Thymus (tissue), 11 donors: Measurements from ENCODE around the gene CAPS. TPM values are rescaled to one million over a fixed set of nuclear protein-coding genes. Genes with fewer than 3 reads are reported as not detected.
A peak's percentile ranks its signal among the peaks of the same experiment; 100 is the strongest.

Experiments used
- DNase-seq, 9 donors: peaks; one replicate each; pipeline ENCODE4 v3.0.0-alpha.2; 2013; ENCODE audit warnings: low spot score in 9 of 9, low read depth in 6 of 9, missing footprints in 1 of 9
- H3K27ac ChIP-seq, 2 donors: one replicate each; pipeline ENCODE4 v1.5.1; 2013; ENCODE audit warnings: control low read depth in 1 of 2, low read depth in 1 of 2, low read length in 1 of 2, mild to moderate bottlenecking in 1 of 2, moderate library complexity in 1 of 2
- H3K27me3 ChIP-seq, 2 donors: one replicate each; pipeline ENCODE4 v1.5.1; 2013; ENCODE audit warnings: low read length in 1 of 2; ENCODE audit not compliant: control insufficient read depth in 2 of 2, insufficient read depth in 1 of 2
- H3K36me3 ChIP-seq, 2 donors: one replicate each; pipeline ENCODE4 v1.5.1; 2013; ENCODE audit warnings: low read length in 1 of 2, mild to moderate bottlenecking in 1 of 2, moderate library complexity in 1 of 2; ENCODE audit not compliant: control insufficient read depth in 2 of 2, insufficient read depth in 2 of 2
- H3K4me1 ChIP-seq, 2 donors: one replicate each; pipeline ENCODE4 v1.5.1; 2013; ENCODE audit warnings: low read length in 2 of 2; ENCODE audit not compliant: control insufficient read depth in 2 of 2, insufficient read depth in 2 of 2
- H3K4me3 ChIP-seq, 2 donors: one replicate each; pipeline ENCODE4 v1.5.1; 2013; ENCODE audit warnings: low read length in 2 of 2, control low read depth in 1 of 2, mild to moderate bottlenecking in 1 of 2
- H3K9me3 ChIP-seq, 2 donors: one replicate each; pipeline ENCODE4 v1.5.1; 2013; ENCODE audit warnings: low read length in 1 of 2, mild to moderate bottlenecking in 1 of 2; ENCODE audit not compliant: control insufficient read depth in 2 of 2, insufficient read depth in 1 of 2
- WGBS: extraction: QIAGEN DNeasy Blood & Tissue Kit; methylation state at CpG from one replicate; pipeline ENCODE4 v1.1.7; 2013; 5-methylcytosine and 5-hydroxymethylcytosine counted together
- polyA plus RNA-seq: library from polyadenylated mRNA; stranded (reverse); fragments of 200-250 nt; gene quantifications from one replicate; pipeline ENCODE4 v1.2.3, GENCODE V29; 2013
- total RNA-seq: library from RNA; stranded (reverse); fragments of 120-200 nt; gene quantifications from one replicate; pipeline ENCODE4 v1.2.4, GENCODE V29; 2013
- donor health status: healthy.

CAPS gene
- total and polyA plus RNA-seq, 2 donors: 6.5 to 70.4 TPM

DNA sequence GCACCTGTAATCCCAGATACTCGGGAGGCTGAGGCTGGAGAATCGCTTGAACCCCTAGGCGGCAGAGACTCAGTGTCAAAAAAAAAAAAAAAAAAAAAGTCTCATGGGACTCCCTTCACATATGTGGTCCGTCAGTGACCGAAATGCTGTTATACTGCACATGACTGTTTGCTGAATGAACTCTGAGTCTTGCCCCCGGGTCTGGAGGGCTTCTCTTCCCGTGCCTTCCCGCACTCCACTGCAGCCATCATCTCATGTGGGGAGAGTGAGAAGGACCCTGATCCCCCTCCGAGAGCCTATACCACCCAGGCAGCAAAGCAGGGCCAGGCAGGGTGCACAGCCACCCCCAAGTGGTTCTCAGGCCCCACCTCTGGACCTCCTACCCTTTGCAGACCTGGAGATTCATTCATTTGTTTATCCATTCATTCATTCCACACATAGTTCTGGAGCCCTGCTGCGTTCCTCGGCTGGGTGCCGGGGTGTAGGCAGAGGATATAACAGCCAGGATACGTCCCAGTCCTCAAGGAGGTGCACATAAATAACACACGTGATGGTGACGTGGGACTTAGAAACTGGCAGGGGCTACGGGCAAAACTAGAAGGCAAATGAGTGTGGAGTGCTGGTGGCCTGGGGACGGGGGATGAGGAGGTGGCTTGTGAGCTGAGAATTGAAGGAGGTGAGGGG, 24.6 kb upstream of the CAPS start:
- DNase-seq: no peak
- Histone ChIP-seq H3K4me1 (peaks cover 0 to 7% of the 10 kb centered on the region in 2 donors), H3K27me3 (peaks cover 0 to 32% of the 10 kb centered on the region in 2 donors), H3K4me3 (no peak overlapping the region), H3K36me3 (peaks cover 0 to 3% of the 10 kb centered on the region in 2 donors), H3K27ac (no peak overlapping the region), H3K9me3 (peaks cover 0 to 4% of the 10 kb centered on the region in 2 donors)
- WGBS: 75% methylated on average over 17 of the region's 17 CpGs

DNA sequence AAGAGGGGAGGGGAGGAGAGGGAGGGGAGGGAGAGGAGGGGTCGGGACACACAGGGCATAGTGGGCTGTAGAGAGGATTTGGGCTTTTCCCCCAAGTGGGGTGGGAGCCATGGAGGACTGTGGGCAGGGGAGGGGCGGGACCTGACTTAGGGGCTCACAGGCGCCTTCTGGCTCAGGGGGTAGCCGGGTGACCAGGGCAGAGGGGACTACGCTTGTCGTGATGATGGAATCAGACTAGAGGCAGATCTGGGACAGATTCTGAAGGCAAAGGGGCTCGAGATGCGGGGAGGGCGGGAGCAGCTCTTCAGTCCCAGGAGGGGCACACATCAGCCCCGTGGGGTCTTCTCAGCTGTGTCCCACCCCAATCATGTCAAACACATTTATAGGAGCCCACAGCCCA, 24.0 kb upstream of the CAPS start:
- WGBS: 68% methylated on average over 10 of the region's 10 CpGs
- Histone ChIP-seq H3K27ac (no peak overlapping the region), H3K4me3 (no peak overlapping the region), H3K4me1 (peaks cover 0 to 9% of the 10 kb centered on the region in 2 donors), H3K9me3 (peaks cover 0 to 4% of the 10 kb centered on the region in 2 donors), H3K36me3 (peaks cover 5 to 9% of the 10 kb centered on the region in 2 donors), H3K27me3 (peaks cover 0 to 32% of the 10 kb centered on the region in 2 donors)
- no peak for DNase-seq

DNA sequence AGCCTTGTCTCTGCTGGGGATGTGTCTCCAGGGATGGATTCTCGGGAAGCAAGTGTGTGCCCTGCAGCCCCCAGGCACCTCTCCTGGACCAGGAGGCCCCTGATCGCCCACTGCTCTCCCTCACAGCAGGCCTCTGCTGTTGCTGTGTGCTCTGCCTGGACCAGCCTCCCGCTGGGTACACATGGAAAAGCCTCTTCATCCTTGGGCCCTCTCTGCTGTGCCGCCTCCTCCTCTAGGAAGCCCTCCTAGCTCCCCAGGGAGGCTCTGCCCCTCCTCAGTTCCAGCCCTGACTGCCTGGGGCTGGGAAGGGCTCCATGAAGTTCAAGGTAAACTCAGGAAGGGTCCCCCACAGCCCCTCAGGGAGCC, 22.5 kb upstream of the CAPS start:
- no peak overlapping the region for H3K27ac ChIP-seq
- H3K9me3 ChIP-seq: peaks cover 0 to 4% of the 10 kb centered on the region in 2 donors
- 70% methylated on average over 4 of the region's 4 CpGs for WGBS
- no peak for DNase-seq
- H3K27me3 ChIP-seq: peaks cover 0 to 30% of the 10 kb centered on the region in 2 donors
- peaks cover 16 to 24% of the 10 kb centered on the region in 2 donors for H3K36me3 ChIP-seq
- peaks cover 0 to 9% of the 10 kb centered on the region in 2 donors for H3K4me1 ChIP-seq
- H3K4me3 ChIP-seq: no peak overlapping the region

DNA sequence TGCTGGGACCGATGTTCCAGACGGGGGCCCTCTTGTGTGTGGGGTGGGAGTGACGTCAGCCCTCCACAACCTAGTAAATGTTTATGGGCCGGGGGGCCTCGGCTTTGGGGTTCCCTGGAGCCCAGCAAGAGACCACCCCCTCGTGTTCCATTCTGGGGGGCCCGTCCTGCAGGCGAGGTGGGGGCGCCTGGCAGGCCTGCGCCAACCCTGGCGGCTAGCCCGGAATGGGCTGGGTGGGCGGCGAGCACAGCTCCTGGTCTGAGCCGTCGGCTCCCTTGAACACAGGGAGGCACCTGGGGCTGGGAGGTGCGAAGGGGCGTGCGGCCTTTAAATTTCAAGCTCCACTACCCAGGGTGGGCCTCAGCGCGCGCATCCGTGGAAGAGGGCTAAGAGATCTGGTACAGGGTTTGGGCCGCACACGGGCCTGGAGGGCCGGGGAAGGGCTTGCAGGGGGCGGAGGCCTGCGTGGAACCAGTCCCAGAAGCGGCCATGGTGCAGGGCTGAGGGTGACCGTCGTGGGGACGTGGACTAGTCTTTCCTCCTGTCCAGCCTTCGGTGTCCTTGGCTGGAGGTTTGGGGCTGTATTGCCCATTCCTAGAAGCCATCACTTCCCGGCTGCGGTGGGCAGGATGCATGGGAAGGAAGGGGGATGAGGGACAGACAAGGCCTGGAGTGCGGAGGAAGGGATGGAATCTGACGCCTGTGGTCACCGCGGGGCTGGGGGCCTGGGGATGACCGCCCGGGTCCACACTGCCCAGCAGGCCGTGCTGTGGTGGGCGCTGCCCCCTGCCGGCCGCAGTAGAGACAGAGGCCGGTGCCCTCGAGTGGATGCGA, 21.9 kb upstream of the CAPS start:
- peaks cover 0 to 30% of the 10 kb centered on the region in 2 donors for H3K27me3 ChIP-seq
- peaks cover 21 to 30% of the 10 kb centered on the region in 2 donors for H3K36me3 ChIP-seq
- H3K4me3 ChIP-seq: no peak overlapping the region
- no peak overlapping the region for H3K27ac ChIP-seq
- peaks cover 0 to 4% of the 10 kb centered on the region in 2 donors for H3K9me3 ChIP-seq
- WGBS: 22% methylated on average over 48 of the region's 48 CpGs
- peaks cover 0 to 9% of the 10 kb centered on the region in 2 donors for H3K4me1 ChIP-seq
- DNase-seq: peak in 1 of 9 donors; percentile 11

DNA sequence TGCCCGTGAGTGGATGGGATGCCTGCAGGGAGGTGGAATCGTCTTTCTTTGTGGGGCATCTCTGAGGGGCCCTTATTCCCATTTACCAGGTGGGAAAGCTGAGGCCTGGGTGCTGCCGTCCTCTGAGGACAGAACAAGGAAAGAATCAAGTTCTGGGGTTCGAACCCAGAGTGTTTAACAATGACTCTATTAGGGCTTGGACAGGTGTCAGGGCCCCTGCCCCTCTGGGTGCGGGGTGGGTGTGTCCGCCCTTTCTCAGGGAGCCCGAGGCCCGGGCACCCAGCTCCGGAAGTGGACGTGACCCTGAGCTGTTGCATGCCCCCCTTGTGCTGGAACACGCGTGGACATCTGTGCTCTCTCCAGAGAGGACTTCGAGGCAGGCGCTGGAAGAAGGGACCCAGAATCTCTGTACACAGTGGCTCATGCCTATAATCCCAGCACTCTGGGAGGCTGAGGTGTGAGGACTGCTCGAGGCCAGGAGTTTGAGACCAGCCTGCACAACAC, 21.2 kb upstream of the CAPS start:
- WGBS: 81% methylated on average over 15 of the region's 15 CpGs
- Histone ChIP-seq H3K27ac (peak overlapping the region in 1 of 2 donors; percentile 3), H3K36me3 (peaks cover 21 to 33% of the 10 kb centered on the region in 2 donors), H3K4me1 (peaks cover 0 to 9% of the 10 kb centered on the region in 2 donors), H3K4me3 (no peak overlapping the region), H3K27me3 (peaks cover 0 to 30% of the 10 kb centered on the region in 2 donors), H3K9me3 (peaks cover 0 to 4% of the 10 kb centered on the region in 2 donors)
- DNase-seq: no peak

DNA sequence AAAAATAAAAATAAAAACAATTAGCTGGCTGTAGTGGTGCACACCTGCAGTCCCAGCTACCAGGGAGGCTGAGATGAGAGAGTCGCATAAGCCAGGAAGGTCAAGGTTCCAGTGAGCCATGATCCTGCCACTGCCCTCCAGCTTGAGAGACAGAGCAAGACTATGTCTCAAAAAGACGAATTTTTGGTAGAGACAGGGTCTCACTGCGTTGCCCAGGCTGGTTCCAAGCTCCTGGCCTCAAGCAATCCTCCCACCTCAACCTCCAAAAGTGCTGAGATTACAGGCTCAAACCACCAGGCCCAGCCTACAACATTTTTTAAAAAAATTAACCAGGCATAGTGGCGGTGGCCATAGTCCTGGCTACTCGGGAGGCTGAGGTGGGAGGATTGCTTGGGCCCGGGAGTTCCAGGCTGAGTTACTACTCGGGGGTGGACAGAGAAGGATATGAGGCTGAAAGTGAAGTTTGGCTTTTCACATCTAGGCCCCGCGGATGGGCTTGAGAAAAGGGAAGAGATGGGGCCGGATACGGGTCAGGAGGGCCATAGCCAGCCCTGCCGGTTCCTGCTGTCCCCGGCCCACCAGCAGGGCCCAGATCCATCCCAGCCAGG, 20.7 kb upstream of the CAPS start:
- Histone ChIP-seq H3K27ac (no peak overlapping the region), H3K27me3 (peaks cover 0 to 30% of the 10 kb centered on the region in 2 donors), H3K9me3 (peaks cover 0 to 4% of the 10 kb centered on the region in 2 donors), H3K4me3 (no peak overlapping the region), H3K36me3 (peaks cover 25 to 33% of the 10 kb centered on the region in 2 donors), H3K4me1 (peaks cover 0 to 9% of the 10 kb centered on the region in 2 donors)
- WGBS: 89% methylated on average over 13 of the region's 13 CpGs
- DNase-seq: no peak

DNA sequence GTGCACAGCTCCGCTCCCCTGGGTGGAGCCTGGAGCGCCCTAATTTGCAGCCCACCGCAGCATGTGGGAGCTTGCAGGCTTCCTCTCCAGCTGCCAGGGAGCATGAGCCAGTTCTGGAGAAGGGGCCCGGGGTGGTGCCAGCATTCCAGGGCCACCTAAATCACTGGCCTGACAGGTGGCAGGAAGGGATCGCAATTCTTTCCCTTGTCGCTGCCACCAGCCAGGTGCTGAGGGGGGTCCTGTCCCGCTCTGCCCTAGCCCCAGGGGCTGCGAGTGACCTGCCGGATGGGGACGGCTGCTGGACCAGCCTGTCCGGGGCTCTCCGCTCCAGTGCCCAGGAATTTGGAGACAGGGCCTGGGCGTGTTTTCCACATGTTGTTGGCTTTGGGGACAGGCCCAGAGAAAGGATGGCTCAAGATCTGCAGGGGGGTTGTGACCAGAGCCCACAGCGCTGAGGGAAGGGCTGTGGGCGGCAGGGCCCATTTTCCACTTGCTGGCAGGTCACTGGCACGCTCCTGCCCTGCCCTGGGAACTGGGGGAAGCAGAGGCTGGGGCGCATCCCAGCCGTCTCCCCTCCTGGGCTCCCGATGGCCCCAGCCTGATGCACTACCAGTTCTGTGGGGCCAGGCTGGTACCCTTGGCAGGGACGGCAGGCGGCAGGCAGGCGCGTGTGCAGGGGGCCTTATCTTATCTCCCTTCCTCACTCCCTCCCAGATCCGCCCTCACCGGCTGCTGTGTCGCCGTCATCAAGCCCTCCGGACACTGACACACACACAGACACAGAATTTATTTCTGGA, 19.9 kb upstream of the CAPS start:
- Histone ChIP-seq H3K27me3 (peaks cover 0 to 30% of the 10 kb centered on the region in 2 donors), H3K9me3 (peaks cover 0 to 4% of the 10 kb centered on the region in 2 donors), H3K4me3 (no peak overlapping the region), H3K4me1 (peaks cover 0 to 9% of the 10 kb centered on the region in 2 donors), H3K27ac (peak overlapping the region in 1 of 2 donors; percentile 47), H3K36me3 (peaks cover 25 to 33% of the 10 kb centered on the region in 2 donors)
- 92% methylated on average over 28 of the region's 28 CpGs for WGBS
- no peak for DNase-seq

DNA sequence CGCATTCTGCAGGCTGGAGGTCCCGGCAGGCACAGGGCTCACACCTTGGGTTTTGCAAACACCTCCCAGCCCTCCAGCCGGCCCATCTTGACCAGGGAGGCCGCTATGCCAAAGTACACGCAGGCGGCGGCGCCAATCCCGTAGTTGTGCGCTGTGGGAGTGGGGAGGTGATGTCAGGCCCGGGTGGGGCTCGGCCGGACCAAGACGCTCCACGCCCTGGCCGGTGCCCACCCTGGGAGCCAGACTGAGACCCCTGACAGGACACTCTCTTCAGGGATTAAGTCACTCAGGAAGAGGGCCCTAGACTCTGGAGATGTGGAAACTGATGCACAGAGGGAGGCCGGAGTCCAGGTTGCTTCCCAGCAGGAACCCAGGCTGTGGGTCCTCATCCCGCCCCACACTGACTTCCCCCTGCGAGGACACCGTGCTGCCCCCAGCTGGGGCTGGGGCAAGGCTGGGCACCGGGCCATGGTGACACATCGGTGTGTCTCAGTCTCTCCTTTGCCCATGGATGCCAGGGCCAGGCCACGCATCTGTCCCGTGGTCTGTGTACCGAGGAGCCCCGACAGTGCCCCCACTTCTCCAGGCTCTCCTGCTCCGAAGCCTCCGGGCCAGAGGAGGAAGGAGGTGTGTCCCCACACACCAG, 19.2 kb upstream of the CAPS start:
- peak overlapping the region in 1 of 2 donors; percentile 47 for H3K27ac ChIP-seq
- H3K4me1 ChIP-seq: peaks cover 0 to 9% of the 10 kb centered on the region in 2 donors
- H3K27me3 ChIP-seq: peaks cover 0 to 25% of the 10 kb centered on the region in 2 donors
- no peak overlapping the region for H3K4me3 ChIP-seq
- H3K9me3 ChIP-seq: peaks cover 0 to 4% of the 10 kb centered on the region in 2 donors
- no peak for DNase-seq
- H3K36me3 ChIP-seq: peaks cover 27 to 33% of the 10 kb centered on the region in 2 donors
- WGBS: 95% methylated on average over 28 of the region's 28 CpGs
